Activated T-helper 9 cell treated with anti-CD3 and anti-CD28 coated beads, Interleukin-2, amount 50 U/mL, for 16 hours (primary cell): ENCODE measurements around the gene SCAP.
"Not testable (repeated sequence)": the region's sequence is repeated elsewhere in the genome, so short reads cannot be mapped to it uniquely, and the experiment has no call there.

Experiments used
- DNase-seq: peaks from one replicate; pipeline ENCODE4 v3.0.0-alpha.2; 2020; ENCODE audit warnings: low read depth

Gene SCAP

GRCh38 chr3:47394140-47394870, 81.4 kb downstream of the SCAP start:
- DNase-seq = no peak

GRCh38 chr3:47392933-47393332, 82.8 kb downstream of the SCAP start:
- no peak for DNase-seq

GRCh38 chr3:47385796-47386195, 89.9 kb downstream of the SCAP start:
- no peak for DNase-seq

GRCh38 chr3:47385007-47385406, 90.7 kb downstream of the SCAP start:
- no peak for DNase-seq

- no peak for DNase-seq
These were observed 91.3 kb downstream of the SCAP start for GRCh38 chr3:47384425-47384824.

GRCh38 chr3:47381317-47382157, 94.2 kb downstream of the SCAP start:
- DNase-seq = peak; percentile 53

GRCh38 chr3:47380601-47381316, 95.0 kb downstream of the SCAP start, which contains the start of gene PTPN23:
Gene PTPN23, plus strand, starts transcription at chr3:47381021. Its CDS starts 76 bp downstream, at chr3:47381097.
- peak; percentile 97 for DNase-seq

- no peak for DNase-seq
These were observed 95.6 kb downstream of the SCAP start for GRCh38 chr3:47380026-47380600.

GRCh38 chr3:47379411-47379899, 96.3 kb downstream of the SCAP start:
- no peak for DNase-seq

GRCh38 chr3:47378869-47379268, 96.9 kb downstream of the SCAP start:
- no peak for DNase-seq

GRCh38 chr3:47377186-47377585, 98.6 kb downstream of the SCAP start:
- no peak for DNase-seq

- no peak for DNase-seq
These were observed 99.3 kb downstream of the SCAP start for GRCh38 chr3:47376393-47376792.

GRCh38 chr3:47374587-47374986, 101.2 kb downstream of the SCAP start:
- no peak for DNase-seq

GRCh38 chr3:47370887-47371697, 104.6 kb downstream of the SCAP start:
- no peak for DNase-seq

- not testable (repeated sequence) for DNase-seq
These were observed 105.7 kb downstream of the SCAP start for GRCh38 chr3:47370020-47370419.

- DNase-seq = no peak
These were observed 108.1 kb downstream of the SCAP start for GRCh38 chr3:47367631-47368030.

- DNase-seq = no peak
These were observed 108.9 kb downstream of the SCAP start for GRCh38 chr3:47366833-47367232.

- no peak for DNase-seq
These were observed 110.3 kb downstream of the SCAP start for GRCh38 chr3:47365213-47366153.
